ENCODE results near the gene C13orf46. TPM values are rescaled to one million over a fixed set of nuclear protein-coding genes. Genes with fewer than 3 reads are reported as not detected.
"Not testable (repeated sequence)": the region's sequence is repeated elsewhere in the genome, so short reads cannot be mapped to it uniquely, and the experiment has no call there.

The C13orf46 gene
- polyA plus RNA-seq, 4 donors: 0.04 to 0.23 (median 0.14) TPM

DNA sequence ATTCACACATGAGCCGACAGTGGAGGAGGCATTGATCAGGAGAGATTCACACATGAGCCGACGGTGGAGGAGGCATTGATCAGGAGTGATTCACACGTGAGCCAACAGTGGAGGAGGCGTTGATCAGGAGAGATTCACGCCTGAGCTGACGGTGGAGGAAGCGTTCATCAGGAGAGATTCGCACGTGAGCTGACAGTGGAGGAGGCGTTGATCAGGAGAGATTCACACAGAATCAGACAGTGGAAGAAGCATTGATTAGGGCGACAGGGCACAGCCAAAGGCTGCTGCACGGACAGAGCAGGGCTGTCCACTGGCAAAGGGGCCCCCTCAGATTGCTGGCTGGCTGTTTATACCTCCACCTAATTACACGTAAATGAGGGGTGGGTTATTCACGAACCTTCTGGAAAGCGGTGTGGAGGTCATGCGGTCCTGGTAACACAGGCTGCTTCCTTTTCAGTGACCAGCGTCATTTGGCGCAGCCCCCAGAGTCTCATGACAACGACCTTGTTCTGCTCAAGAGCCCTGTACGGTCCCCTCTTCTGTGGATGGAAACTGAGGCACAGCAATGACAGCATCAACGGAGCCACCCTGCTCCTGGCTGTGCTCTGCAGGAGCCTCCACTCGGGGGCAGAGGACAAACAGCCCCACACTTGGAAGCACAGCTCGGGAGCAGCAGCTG lies 59.4 kb downstream of the C13orf46 start:
- DNase-seq (ENCODE audit: low read depth in 4 of 4, low spot score in 3 of 4): no peak

DNA sequence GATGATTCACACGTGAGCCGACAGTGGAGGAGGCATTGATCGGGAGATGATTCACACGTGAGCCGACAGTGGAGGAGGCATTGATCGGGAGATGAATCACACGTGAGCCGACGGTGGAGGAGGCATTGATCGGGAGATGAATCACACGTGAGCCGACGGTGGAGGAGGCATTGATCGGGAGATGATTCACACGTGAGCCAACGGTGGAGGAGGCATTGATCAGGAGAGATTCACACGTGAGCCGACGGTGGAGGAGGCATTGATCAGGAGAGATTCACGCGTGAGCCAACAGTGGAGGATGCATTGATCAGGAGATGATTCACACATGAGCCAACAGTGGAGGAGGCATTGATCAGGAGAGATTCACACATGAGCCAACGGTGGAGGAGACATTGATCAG lies 60.0 kb downstream of the C13orf46 start:
- DNase-seq (ENCODE audit: low read depth in 4 of 4, low spot score in 3 of 4): not testable (repeated sequence)

DNA sequence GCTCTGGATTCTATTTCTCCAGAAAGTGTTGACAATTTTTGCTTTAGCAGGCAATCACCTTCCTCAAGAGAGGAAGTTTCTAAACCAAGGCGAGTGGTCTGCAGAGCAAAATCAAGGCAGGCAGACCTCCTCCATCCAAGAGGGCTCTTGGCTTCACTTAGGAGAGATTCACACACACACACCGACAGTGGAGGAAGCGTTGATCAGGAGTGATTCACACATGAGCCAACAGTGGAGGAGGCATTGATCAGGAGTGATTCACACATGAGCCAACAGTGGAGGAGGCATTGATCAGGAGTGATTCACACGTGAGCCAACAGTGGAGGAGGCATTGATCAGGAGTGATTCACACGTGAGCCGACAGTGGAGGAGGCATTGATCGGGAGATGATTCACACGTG lies 60.5 kb downstream of the C13orf46 start:
- not testable (repeated sequence) for DNase-seq (ENCODE audit: low read depth in 4 of 4, low spot score in 3 of 4)

DNA sequence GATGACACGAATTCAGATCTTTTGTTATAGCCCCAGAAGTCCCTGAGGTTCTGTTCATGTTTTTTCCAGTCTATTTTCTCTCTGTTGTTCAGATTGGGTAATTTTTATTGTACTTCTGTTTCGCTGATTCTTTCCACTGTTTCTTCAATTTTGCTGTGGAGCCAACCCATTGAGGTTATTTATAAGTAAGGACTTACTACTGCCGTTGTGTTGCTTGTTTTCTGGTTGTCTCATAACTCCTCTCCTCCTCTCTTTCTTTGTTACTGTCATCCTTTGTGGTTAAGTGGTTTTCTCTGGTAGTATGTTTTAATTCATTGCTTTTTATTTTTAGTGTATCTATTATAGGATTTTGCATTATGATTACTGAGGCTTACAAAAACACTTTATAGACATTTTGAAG lies 61.3 kb downstream of the C13orf46 start:
- DNase-seq (ENCODE audit: low read depth in 4 of 4, low spot score in 3 of 4): no peak

DNA sequence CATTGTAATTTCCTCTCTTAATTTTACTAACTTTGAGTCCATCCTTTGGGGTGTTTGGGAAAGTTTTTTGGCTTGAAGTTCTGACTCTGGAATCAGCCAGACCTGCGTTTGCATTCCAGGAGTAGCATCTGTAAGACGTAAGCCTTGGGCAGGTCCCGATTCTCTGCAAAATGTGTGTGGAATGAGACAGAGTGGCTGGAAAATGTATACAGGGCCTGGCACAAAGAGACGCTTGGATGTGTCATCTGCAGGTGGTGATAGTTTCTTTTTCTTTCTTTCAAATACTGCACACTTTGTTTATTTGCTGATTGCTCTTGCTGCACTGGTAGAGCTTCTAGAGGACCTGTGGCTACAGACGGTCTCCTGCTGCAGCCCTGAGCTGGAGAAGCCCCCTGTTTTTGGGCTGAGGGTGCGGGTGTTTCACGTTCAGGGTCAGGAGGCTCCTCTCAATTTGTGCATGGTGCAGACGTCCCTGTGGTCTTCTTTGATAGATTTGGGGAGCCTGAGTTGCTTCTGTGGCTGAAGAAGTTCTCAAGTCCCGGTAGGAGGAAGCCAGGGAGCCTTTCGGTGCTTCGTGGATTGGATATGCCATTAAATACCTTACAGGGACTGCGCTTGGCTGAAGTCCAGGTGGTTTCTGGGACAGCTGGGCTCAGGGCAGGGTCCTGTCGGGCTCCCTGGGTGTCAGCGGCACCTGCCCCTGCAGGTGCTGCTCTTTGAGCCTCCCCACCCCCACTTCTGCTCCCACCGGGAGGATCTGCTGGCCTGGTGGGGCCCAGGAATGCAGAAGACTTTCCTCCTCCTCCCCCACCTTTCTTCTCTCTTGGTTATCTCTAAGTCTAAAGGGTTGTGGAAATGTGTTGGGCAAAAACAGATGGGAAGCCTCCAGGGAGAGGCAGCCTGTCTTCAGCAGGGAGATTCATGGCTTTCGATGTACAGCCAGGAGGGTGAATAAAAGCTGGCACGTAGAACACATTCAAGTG lies 66.0 kb downstream of the C13orf46 start:
- DNase-seq (ENCODE audit: low read depth in 4 of 4, low spot score in 3 of 4): peak in 1 of 4 donors; percentile 18

DNA sequence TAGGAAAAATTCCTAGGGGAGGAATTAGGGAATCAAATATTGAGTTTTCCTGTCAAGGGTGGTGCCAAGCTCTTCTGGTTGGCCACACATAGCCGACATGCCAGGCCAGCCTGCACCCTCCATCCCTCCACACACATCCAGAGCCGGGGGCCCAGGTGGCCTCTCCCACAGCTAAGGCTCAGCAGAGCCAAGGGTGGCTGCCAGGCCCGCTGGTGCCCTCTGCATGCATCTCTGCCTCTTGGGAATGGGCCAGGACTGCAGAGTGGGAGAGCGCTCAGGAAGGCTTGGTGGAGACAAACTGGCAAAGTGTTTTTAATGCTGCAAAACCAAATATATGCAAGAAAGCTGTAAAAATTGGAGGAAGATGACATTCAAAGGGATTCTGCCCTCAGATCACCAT lies 67.3 kb downstream of the C13orf46 start:
- DNase-seq (ENCODE audit: low read depth in 4 of 4, low spot score in 3 of 4): no peak

DNA sequence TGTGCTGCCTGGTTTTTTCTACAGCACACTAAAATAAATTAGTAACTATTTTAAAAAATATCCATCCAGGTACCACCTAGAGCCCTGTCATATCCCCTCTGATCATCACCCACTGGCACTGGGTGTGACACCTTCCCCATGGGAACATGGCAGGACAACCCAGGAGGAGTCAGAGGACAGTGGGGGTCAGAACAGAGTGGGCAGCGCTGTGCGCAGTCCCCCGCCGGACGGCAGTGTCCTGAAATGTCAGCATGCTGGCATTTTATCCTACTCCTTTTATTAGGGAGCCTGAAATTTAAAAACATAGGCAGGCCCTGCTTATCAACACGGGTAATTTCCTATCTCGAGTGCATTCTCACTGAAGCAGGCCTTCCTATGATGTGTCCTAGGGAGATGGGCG lies 67.9 kb downstream of the C13orf46 start:
- DNase-seq (ENCODE audit: low read depth in 4 of 4, low spot score in 3 of 4): no peak

DNA sequence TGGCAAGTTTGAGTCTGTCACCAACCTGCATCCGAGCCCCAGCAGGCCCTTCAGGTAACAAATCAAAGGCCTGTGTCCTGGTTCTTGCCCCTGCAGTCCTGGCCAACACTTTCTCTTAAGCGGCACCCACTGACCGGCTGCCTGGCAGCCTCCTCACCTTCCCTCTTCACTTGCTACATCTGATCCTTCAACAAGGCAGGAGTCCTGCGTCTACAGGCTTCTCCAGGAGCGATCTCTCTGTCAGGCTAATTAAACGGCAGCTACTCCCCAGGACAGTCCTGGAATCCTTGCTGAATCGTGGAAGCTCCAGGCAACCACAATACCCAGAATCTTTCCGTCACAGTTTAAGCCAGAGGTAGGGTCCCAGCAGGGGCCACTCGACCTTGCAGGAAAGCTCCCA lies 68.9 kb downstream of the C13orf46 start:
- no peak for DNase-seq (ENCODE audit: low read depth in 4 of 4, low spot score in 3 of 4)

DNA sequence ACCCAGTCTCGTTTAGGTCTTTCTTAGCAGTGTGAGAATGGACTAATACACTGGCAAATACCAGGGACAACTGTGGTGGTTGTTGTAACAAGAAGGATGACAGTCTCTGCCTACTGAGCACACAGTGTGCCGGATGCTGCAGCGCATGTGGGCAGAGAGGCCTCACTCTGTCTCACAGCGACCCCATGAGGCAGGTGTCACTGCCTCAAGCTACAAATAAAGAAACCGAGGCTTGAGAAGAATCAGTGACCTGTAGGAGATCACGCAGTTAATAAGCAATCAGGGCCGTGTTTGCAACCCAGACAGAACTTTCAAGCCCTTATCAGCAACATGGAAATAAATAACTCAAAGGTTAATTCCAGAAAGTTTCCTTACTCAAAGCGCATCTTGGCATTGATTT lies 69.5 kb downstream of the C13orf46 start:
- no peak for DNase-seq (ENCODE audit: low read depth in 4 of 4, low spot score in 3 of 4)

DNA sequence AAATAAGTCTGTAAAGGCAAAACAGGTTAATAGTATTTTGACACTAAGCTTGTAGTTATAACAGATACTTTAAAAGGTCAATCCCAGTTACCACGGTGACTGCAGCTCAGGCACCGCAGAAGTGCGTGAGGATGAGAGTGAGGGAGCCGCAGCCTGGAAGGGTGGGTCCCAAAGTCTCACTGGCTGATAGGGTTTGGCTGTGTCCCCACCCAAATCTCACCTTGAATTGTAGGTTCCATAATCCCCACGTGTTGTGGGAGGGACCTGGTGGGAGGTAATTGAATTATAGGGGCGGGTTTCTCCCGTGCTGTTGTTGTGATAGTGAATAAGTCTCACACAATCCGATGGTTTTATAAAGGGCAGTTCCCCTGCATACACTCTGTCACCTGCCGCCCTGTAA lies 70.0 kb downstream of the C13orf46 start:
- no peak for DNase-seq (ENCODE audit: low read depth in 4 of 4, low spot score in 3 of 4)

Other genes starting within 250 kb of the C13orf46 start
- gene TMEM255B, start 214.8 kb downstream of the C13orf46 start, polyA plus RNA-seq (ENCODE audit: insufficient read length in 4 of 4): 1 to 10 TPM; 2.9 to 9.4 (median 6.1) TPM
- 10 to 100 TPM; 23.6 to 57.1 (median 29.3) TPM for gene GAS6, start 110.0 kb downstream of the C13orf46 start, polyA plus RNA-seq (ENCODE audit: insufficient read length in 4 of 4)
- gene RASA3, start 158.5 kb upstream of the C13orf46 start, polyA plus RNA-seq (ENCODE audit: insufficient read length in 4 of 4): 10 to 100 TPM in 3 of 4 donors, 1 to 10 TPM in 1; 10.0 to 14.5 (median 12.6) TPM
- gene CFAP97D2, start 205.2 kb upstream of the C13orf46 start, polyA plus RNA-seq (ENCODE audit: insufficient read length in 4 of 4): 1 to 10 TPM in 1 of 4 donors, not detected in 3; 6.7 TPM

All from left renal pelvis (tissue), 4 donors.